SH-SY5Y (cell line): ENCODE results near the gene RBM4B.

Experiments used
- GATA2 ChIP-seq: IDR thresholded peaks from 2 replicates; pipeline ENCODE4 v1.6.1; 2011; ENCODE audit warnings: mild to moderate bottlenecking, low read depth, low read length
- GATA3 ChIP-seq: IDR thresholded peaks from 2 replicates; pipeline ENCODE4 v1.6.1; 2011; ENCODE audit warnings: low read depth, mild to moderate bottlenecking, low read length, moderate library complexity

DNA sequence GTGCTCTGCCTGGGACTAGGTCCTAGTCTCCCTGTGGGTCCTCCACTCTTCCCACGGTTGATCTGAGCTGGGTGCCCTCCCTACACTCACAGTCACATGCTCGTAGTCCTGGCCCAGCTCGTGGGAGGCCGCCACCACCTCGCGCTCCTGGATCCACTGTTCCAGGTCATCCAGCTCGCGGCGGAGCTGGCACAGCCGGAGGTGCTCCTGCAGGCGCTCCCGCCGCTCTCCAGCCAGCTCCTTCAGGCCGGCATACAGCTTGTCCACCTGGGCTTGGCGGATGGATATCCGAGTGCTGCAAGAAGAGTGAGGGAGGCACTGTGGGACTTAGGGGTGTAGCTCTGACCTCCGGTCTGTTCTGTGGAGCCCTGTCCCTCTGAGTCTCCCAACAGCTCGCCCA is 14.8 kb upstream of the RBM4B start:
- TF ChIP-seq GATA2 (no peak), GATA3 (no peak)
